Stomach (tissue), 9 donors: Measurements from ENCODE around the gene KMT5C. TPM values are rescaled to one million over a fixed set of nuclear protein-coding genes. Genes with fewer than 3 reads are reported as not detected.

Experiments used
- DNase-seq, 2 donors: peaks; one replicate each; pipeline versions ENCODE4 v3.0.0 to v3.0.0-alpha.2; 2013 to 2019
- H3K27ac ChIP-seq, 5 donors: fragments of 200-600 bp in 4 of 5; sonication (generic) in 4 of 5; one replicate each; pipeline ENCODE4 v1.5.1; 2013 to 2019; ENCODE audit warnings: mild to moderate bottlenecking in 1 of 5, moderate library complexity in 1 of 5
- H3K27me3 ChIP-seq, 3 donors: fragments of 200-600 bp; sonication (generic); one replicate each; pipeline ENCODE4 v1.5.1; 2017 to 2019; ENCODE audit warnings: mixed run types in 1 of 3
- H3K36me3 ChIP-seq, 4 donors: fragments of 200-600 bp; sonication (generic); 1 replicate in 3 of 4; 2 replicates in 1 of 4; pipeline ENCODE4 v1.5.1; 2016 to 2019
- H3K4me1 ChIP-seq, 4 donors: fragments of 200-600 bp; sonication (generic); one replicate each; pipeline ENCODE4 v1.5.1; 2016 to 2019
- H3K4me3 ChIP-seq, 4 donors: fragments of 200-600 bp; sonication (generic) in 3 of 4; one replicate each; pipeline ENCODE4 v1.5.1; 2016 to 2019; ENCODE audit warnings: mild to moderate bottlenecking in 1 of 4
- H3K9me3 ChIP-seq, 4 donors: fragments of 200-600 bp; sonication (generic); one replicate each; pipeline ENCODE4 v1.5.1; 2016 to 2019
- EP300 ChIP-seq: sonication (generic); formaldehyde crosslinking; IDR thresholded peaks from one replicate; pipeline ENCODE4 v1.6.1; 2017; ENCODE audit warnings: antibody characterized with exemption
- POLR2A ChIP-seq, 4 donors: fragments of 450-650 bp; IDR thresholded peaks; one replicate each; pipeline ENCODE4 v1.6.1; 2016; ENCODE audit warnings: antibody characterized with exemption in 4 of 4, control low read depth in 2 of 4, mild to moderate bottlenecking in 1 of 4, moderate library complexity in 1 of 4
- POLR2AphosphoS5 ChIP-seq, 3 donors: sonication (generic); formaldehyde crosslinking; IDR thresholded peaks; one replicate each; pipeline ENCODE4 v1.6.1; 2016; ENCODE audit warnings: antibody characterized with exemption in 3 of 3
- WGBS, 5 donors: extraction: QIAGEN DNeasy Blood & Tissue Kit in 3 of 5; methylation state at CpG; one replicate each; pipeline versions ENCODE4 v1.1.5 to v1.1.7; 2013 to 2018; 5-methylcytosine and 5-hydroxymethylcytosine counted together
- intact Hi-C: fragments of 100-400 bp; cut with DNase I; formaldehyde crosslinking; loops from one replicate; pipeline ENCODE4 v1.15.1; 2023; ENCODE audit warnings: low total_unique reads
- polyA plus RNA-seq, 3 donors: library from polyadenylated mRNA; stranded (reverse); fragments of 200-250 nt; gene quantifications; one replicate each; pipeline ENCODE4 v1.2.3, GENCODE V29; 2013
- total RNA-seq, 5 donors: library from RNA; depleted of rRNA; stranded (reverse); fragments of >200 nt; gene quantifications; one replicate each; pipeline versions ENCODE4 v1.1.0 to v1.2.3, GENCODE V29; 2014 to 2016
- TF ChIP-seq, protein P1 (sequence below), 7 experiments: fragments of 450-650 bp in 4 of 7; fragments of 200-600 bp in 3 of 7; sonication (generic) in 3 of 7; IDR thresholded peaks; one replicate each; pipeline ENCODE4 v1.5.1; 2016 to 2019; ENCODE audit warnings: antibody characterized with exemption in 7 of 7, control low read depth in 2 of 7, mild to moderate bottlenecking in 1 of 7
- donor health status: healthy with polysubstance abuse.
- donor health status: Bipolar disorder and iron deficiency.
- donor health status: healthy.

KMT5C gene
- total and polyA plus RNA-seq, 8 donors: 2.7 to 122 (median 12.2) TPM

DNA sequence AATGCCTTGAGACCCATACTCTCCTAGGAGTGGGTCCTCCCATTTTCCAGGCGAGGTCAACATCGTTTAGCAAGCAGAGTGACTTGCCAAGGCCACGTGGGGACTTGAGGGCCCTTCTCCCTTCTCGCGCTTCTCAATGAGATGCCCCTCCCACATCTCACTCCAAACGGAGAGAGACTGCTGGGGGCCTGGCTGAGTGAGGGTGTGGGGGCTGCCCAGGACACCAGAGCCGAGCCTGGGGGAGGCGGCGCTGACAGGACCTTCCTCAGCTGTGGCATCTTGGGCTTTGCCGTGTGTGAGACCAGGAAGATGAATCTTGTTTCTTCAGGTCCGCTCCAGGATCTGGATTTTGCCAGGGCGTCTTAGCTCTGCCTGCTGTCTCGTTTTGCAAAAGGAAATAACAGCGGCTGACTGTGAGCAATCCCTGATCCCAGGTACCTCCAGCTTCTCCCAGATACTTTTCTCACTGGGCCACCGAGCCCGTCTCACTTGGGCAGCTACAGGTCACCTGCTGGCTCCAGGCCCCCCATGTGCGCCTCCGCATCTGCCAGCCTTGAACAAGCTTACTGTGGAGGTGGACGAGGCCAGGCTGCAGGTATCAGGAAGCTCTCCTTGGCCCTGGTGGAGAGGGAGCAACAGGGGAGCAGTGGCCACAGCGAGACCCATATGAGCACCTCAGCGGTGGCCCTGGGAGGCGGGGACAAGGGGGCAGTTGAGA, 8.8 kb downstream of the KMT5C start:
- Histone ChIP-seq H3K36me3 (peaks cover 4 to 36% (median 24%) of the 10 kb centered on the region in 4 donors), H3K4me3 (no peak overlapping the region), H3K27ac (no peak overlapping the region), H3K4me1 (peaks cover 3 to 24% (median 16%) of the 10 kb centered on the region in 4 donors), H3K27me3 (peaks cover 15 to 41% (median 20%) of the 10 kb centered on the region in 3 donors), H3K9me3 (no peaks in the 10 kb centered on the region)
- intact Hi-C loops: no loop called here
- DNase-seq: no peak
- 70 to 79% (median 76%) methylated on average over 20 to 22 of the region's 22 CpGs for WGBS, 5 donors
- TF ChIP-seq POLR2AphosphoS5 (IDR thresholded peaks at IDR 0.05) (no peak), POLR2A (IDR thresholded peaks at IDR 0.05) (no peak), EP300 (no peak)
- TF ChIP-seq, protein P1, sequence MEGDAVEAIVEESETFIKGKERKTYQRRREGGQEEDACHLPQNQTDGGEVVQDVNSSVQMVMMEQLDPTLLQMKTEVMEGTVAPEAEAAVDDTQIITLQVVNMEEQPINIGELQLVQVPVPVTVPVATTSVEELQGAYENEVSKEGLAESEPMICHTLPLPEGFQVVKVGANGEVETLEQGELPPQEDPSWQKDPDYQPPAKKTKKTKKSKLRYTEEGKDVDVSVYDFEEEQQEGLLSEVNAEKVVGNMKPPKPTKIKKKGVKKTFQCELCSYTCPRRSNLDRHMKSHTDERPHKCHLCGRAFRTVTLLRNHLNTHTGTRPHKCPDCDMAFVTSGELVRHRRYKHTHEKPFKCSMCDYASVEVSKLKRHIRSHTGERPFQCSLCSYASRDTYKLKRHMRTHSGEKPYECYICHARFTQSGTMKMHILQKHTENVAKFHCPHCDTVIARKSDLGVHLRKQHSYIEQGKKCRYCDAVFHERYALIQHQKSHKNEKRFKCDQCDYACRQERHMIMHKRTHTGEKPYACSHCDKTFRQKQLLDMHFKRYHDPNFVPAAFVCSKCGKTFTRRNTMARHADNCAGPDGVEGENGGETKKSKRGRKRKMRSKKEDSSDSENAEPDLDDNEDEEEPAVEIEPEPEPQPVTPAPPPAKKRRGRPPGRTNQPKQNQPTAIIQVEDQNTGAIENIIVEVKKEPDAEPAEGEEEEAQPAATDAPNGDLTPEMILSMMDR (IDR thresholded peaks at IDR 0.05): no peak

DNA sequence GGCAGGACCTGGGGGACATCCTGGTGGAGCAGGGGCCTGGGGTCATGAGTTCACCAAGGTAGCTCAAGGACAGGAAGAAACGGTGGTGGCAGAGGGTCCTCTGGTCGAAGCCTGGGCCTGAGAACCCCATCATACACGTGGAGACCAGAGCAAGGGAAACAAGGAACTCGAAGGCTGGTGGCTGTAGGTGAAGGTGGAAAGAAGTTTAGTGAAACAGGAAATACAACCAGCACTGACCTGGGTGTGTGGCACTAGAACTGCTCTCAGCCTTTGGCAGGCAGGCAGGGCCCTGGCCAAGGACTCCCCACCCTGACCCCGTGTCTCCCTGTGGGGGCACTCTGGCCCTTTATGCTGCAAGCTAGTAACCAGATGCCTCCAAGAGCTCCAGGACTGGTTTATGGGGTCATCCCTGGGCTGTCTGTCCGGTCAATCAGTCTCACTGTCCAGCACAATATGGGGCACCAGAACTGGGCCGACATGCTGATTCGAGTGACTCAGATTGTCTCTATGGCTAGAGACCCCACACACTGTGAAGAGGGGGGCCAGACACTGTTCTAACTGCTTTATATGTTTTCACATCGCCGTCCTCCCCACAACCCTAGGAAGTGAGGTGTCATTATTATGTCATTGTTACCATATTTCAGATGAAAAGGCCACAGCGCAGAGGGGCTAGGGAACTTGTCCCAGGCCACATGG, 11.1 kb downstream of the KMT5C start:
- Histone ChIP-seq H3K27ac (no peak overlapping the region), H3K36me3 (peaks cover 4 to 17% (median 15%) of the 10 kb centered on the region in 4 donors), H3K4me1 (peaks cover 18 to 32% (median 26%) of the 10 kb centered on the region in 4 donors), H3K9me3 (no peaks in the 10 kb centered on the region), H3K27me3 (peaks cover 27 to 64% (median 35%) of the 10 kb centered on the region in 3 donors), H3K4me3 (no peak overlapping the region)
- DNase-seq: peak in 1 of 2 donors; percentile 66
- WGBS, 5 donors: 56 to 70% (median 64%) methylated on average over 11 of the region's 11 CpGs
- intact Hi-C loops: no loop called here
- TF ChIP-seq EP300: no peak
- no peak for TF ChIP-seq POLR2AphosphoS5 (IDR thresholded peaks at IDR 0.05)
- TF ChIP-seq, protein P1 (IDR thresholded peaks at IDR 0.05): no peak
- no peak for TF ChIP-seq POLR2A (IDR thresholded peaks at IDR 0.05)

GRCh38 chr19:55352040-55352439, 12.4 kb downstream of the KMT5C start:
- 50 to 64% (median 56%) methylated on average over 4 to 6 of the region's 6 CpGs for WGBS, 5 donors
- Histone ChIP-seq H3K9me3 (no peaks in the 10 kb centered on the region), H3K27me3 (peaks cover 27 to 76% (median 37%) of the 10 kb centered on the region in 3 donors)

More at GRCh38 chr19:55352040-55352439, 12.4 kb downstream of the KMT5C start:
- Histone ChIP-seq H3K27ac (no peak overlapping the region), H3K4me1 (peaks cover 18 to 24% (median 22%) of the 10 kb centered on the region in 4 donors), H3K4me3 (no peak overlapping the region), H3K36me3 (peaks cover 0 to 7% (median 7%) of the 10 kb centered on the region in 4 donors)
- intact Hi-C loops: no loop called here
- DNase-seq: no peak
- TF ChIP-seq EP300 (no peak), POLR2AphosphoS5 (IDR thresholded peaks at IDR 0.05) (no peak), POLR2A (IDR thresholded peaks at IDR 0.05) (no peak)
- TF ChIP-seq, protein P1 (IDR thresholded peaks at IDR 0.05): no peak
